Hematopoietic multipotent progenitor cell (in vitro differentiated cells): ENCODE data around the gene KCTD16. TPM values are rescaled to one million over a fixed set of nuclear protein-coding genes. Genes with fewer than 3 reads are reported as not detected.
A peak's percentile ranks its signal among the peaks of the same experiment; 100 is the strongest.

Experiments
- DNase-seq, 3 donors: peaks; one replicate each; pipeline ENCODE4 v3.0.0-alpha.2; 2011 to 2015; ENCODE audit warnings: low read depth in 2 of 3, low spot score in 2 of 3
- total RNA-seq: library from RNA; depleted of rRNA; stranded (reverse); fragments of >200 nt; gene quantifications from one replicate; pipeline ENCODE4 v1.2.3, GENCODE V29; 2012

Gene KCTD16
- total RNA-seq, 1 donor = under 0.01 TPM

DNA sequence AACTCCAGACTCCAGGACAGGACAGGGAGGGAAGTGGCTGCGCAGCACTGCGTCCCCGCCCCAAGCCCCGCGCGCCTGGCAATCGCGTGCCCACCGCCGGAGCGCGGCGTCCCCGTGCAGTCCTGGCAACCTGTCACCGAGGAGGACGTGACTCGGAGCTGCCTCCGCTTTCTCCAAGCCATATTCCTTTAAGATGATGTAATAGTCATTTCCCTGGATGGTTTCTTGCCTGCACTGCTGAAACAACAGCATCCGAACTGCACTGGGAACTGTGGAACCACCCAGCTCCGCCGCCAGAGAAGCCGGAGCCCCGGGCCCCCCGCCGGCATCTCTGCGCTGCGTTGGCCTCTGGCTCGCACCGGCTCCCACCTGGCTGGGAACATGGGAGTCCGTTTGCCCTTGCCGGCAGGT is 34.5 kb downstream of the KCTD16 start:
- DNase-seq = no peak

DNA sequence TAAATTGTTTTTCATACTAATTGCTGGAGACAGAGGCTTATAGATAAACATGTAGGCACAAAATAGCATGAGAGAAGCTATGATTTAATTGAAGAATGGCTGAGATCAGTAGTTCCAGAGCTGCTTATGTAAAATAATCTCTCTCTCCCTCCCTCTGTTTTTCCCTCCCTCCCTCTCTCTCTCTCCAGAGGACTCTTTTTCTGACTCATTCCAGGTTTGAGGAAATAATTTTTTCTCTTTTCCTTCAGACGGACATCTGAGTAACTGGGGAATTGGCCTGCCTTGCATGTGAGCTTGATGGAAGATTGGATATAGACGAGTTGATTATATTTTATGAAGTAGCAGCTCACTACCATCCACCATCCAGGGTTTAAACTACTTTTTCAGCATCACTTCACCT is 35.5 kb downstream of the KCTD16 start:
- no peak for DNase-seq

DNA sequence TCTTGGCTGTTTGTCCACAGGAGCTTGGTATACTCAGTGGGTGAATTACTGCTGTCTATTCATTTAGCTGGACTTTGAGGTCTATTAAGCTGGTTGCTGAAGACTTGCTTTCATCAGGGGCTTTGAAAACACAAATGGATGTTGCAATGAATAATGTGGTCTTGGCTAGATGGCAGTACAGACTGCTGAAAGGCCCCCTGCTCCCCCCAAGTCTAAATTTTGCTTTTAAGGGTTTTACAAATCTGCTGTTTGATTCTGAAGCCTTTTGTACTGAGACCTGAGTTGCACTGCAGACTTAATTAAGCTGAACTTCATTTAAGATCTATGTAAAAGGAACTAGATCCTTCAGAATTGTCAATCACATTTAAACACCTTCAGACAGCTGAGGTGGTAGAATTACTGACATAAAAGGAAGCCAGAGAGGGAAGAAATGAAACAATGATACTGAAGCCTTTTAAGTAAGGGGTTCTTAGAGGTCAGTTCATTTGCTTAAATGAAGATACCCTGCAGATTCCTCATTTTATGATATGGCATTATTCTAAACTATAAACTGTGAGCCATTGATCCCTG is 37.3 kb downstream of the KCTD16 start:
- no peak for DNase-seq

DNA sequence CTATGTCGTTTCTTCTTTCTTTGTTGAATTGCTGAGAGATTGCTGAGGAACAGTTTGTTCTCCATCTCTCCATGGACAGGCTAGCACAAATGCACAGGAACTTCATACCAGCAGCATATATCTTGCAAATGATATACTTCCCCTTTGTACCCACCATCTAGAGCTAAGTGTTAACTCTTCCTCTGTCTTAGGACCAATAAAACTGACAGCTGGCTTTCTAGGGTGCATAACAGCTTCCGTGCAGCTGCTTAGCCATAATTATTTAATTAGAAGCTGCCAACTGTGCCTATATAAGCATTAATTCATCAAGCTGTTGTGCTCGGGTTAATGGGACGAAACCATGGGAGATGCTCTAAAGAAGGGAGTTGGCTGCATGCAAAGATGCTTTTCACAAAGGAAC is 38.7 kb downstream of the KCTD16 start:
- DNase-seq = no peak

DNA sequence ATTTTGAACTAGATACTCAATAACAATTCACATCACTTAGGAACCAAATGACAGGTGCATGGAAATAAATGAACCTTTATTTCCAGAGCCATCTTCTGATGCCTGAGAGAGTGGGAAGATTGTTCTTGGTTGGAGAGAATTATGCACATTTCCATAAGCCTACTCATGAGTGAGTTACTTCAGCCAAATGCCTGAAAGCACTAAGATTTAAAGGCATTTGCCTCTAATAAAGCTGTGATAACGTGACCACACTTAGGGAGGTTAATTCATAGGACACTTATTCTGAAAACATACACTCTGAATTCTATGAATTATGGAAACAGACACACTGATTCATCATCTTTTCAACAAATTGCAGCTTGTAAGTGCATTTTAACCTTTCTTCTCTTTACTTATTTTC is 40.0 kb downstream of the KCTD16 start:
- no peak for DNase-seq

DNA sequence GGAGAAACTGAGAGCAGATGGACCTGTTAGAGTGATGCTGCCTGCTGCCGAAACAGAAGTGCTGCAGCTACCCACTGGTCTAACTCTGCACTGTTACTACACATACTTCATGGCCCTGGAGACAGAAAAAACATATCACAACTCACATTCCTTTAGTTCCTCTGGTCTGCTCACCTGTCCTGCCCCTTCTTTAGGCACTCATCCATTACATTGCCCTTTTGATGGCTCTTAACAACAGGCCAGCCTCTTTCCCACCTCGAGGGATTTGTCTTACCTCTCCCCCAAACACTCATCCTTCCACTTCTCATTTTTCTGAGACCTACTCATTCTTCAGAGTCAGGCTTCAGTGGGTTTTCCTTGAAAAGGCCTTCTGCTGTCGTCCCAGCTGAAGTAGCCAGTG is 49.2 kb downstream of the KCTD16 start:
- DNase-seq = no peak

DNA sequence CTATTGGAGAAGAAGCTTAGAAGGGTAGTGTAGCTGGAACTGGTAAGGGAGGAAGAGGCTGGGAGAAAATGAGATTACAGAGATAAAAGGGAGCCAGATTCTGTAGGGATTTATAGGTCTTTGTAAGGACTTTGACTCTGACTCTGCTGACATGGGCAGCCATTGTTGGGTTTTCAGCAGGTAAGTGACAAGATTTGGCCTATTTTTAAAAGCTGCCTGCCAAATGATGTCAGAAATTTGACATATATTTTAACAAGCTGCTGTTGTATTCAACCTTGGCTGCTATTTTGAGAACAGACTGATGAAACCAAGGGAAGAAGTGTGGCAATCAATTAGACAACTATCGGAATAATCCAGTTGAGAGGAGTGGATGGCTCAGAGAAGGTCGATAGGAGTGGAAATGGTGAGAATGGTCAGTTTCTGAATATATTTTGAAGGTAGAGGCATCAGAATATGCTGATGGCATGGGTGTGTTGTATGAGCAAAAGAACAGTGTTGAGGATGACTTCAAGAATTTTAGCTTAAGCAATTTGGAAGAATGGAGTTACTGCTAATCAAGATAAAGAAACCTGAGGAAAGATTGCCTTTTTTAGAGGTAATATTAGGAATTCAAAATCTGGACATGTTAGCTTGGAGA is 56.8 kb downstream of the KCTD16 start:
- no peak for DNase-seq

DNA sequence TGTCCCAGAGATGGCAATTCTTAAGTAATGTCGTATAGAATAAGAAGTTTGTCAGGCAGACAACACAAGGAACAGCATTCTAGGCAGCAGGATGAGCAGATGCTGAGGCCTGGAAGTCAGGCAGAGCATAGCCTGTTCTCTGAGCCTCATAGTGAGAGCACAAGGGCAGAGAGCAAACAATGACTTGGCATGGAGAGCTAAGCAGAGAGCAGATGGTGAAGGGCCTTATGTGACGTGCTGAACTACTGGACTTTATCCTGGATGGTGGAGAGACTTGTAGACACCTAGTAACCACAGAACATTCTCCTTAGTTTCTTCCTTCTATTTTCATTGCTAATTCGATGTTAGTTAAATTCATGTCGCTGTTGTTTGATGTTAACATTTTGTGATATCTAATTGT is 60.1 kb downstream of the KCTD16 start:
- no peak for DNase-seq

DNA sequence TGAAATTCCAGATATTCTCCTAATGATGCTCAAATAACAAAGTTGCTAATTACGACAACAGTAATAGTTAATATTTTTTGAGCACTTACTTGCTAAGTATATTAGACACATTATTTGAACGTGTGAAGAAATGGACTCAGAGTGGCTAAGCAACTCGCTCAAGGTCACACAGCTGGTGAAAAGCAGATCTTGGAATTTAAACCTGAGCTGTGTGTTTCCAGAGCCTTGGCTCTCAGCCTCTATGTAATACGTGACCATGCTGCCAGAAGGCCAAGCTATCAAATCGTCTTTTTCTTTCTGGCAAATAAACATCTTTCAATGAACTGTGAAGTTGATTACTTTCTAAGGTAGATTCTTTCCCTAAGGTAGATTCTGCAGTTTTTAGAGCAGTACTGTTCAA is 61.6 kb downstream of the KCTD16 start:
- no peak for DNase-seq

DNA sequence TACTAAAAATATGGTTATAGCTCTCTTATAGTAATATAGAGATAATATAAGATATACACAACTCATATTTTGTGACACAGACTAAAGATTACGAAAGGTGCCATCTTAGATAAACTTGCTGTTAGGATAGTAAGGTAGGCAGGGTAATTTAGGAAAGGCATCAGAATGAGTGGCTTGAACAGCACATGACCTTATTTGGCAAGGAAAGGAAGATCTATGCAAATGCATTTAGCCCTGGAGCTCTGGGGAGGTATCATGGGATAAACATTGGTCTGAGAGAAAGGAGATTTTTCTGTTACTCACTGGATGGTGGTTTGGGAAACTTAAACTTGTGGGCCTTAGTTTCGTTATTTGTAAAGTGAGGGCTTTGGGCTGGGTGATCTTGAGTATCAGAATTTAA is 65.8 kb downstream of the KCTD16 start:
- no peak for DNase-seq

DNA sequence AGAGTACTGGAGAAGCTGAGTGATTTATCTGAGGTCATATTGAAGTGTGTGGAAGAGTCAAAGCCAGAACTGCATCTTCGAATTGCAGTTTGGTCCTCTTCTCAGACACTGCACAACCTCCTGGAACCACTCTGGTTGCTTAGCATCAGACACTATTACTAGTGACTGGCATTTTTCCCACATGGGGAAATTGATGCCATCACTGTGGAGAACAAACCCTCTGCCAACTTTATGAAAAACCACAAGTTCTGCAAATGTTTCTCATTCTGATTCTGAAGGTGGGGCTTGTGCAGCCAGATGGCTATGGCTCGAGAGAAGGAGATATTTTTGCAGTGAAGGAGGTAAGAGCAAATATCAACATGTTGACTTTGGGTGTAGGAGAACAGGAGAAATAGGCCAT is 67.2 kb downstream of the KCTD16 start:
- DNase-seq = peak in 2 of 3 donors; percentile 16 to 74

DNA sequence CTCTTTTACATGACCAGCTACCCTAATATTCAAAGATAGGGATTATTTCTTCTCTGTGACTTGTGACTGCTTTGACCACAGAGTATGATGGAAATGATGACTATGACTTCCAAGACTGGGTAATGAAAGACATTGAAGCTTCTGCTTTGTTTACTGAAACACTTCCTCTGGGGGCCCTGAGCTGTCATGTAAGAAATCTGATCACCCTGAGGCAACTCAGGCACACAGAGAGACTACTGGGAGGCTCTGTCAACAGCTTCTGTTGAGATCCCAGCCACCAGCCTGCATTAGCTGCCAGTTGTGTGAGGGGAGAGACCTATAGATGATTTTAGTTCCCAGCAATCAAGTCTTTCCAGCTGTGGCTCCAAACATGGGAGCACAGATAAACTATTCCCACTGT is 76.5 kb downstream of the KCTD16 start:
- no peak for DNase-seq

DNA sequence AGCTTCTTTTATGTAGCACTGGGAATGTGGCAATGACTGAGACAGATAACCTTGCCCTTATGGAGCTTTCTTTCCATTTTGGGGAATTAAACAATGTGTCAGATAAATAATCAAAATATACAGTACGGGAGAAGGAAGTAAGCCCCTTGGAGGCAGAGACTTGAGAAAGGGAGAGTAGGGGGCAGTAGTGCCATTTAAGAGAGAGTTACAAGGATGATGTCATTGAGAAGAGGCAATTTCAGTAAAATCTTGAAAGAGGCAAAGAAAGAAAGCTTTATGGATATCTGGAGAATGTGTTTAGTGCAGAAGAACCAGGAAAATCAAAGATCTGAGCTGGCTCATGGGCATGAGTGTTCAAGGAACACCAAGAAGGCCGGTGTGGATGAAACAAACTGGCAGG is 77.3 kb downstream of the KCTD16 start:
- DNase-seq = no peak

DNA sequence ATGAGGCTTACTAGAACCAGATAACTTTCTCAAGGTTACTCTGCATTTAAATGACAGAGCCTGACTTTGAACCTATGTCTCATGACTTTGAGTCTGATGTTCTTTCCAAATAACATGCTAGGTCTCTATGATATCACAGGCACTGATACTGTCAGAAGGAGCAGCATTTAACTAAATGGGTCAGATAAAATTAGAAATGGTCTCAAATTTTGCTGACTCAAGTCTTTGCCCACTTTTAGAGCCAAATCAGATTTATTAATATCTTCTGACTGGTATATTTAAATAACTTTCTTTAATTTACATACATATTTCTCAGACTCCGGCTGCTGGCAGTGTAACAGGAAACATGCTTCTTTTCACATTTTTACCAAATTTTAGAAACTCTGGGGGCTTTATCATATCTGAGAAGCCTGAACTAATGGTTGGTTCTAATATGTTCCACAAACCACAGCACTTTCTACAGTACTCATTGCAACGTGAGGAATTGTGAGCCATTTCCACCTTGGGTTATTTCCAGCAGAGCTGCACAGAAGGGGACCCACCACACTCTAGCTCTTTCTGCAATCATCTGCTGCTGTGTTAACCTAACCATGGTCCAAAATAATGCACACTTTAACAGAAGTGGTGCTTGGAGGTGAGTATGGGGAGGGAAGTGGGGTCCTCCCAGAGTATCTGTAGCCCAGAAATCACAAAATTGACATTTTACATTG is 79.2 kb downstream of the KCTD16 start:
- DNase-seq = no peak

DNA sequence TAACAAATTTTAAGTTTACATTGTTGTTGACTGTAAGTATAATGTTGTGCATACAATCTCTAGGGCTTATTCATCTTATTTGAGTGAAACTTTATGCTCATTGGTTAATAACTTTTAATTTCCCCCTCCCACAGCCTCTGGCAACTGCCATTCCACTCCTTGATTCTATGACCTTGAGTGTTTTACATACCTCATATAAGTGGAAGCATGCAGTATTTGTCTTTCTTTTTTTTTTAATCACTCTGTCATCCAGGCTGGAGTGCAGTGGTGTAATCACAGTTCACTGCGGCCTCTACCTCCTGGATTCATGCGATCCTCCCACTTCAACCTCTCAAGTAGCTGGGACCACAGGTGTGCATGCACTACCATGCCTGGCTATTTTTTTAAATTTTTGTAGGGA is 83.9 kb downstream of the KCTD16 start:
- no peak for DNase-seq

DNA sequence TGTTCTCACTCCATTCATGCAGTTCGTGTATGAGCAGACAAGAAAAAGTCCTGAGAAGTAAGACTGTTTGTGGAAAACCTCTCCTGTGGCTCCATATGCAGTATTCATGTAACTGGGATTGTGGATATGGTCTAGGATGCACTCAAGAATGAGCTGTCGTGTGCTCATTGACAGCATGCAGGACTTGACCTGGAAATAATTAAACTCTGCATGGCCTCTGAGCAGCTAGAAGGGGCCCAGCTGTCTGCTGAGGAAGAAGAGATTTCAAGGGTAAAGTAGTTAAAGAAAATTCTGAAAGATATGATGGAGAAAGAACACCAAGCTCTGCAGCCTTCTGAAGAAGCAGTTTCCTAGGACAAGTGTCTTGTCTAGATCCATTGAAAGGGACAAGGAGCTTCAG is 89.4 kb downstream of the KCTD16 start:
- DNase-seq = no peak

DNA sequence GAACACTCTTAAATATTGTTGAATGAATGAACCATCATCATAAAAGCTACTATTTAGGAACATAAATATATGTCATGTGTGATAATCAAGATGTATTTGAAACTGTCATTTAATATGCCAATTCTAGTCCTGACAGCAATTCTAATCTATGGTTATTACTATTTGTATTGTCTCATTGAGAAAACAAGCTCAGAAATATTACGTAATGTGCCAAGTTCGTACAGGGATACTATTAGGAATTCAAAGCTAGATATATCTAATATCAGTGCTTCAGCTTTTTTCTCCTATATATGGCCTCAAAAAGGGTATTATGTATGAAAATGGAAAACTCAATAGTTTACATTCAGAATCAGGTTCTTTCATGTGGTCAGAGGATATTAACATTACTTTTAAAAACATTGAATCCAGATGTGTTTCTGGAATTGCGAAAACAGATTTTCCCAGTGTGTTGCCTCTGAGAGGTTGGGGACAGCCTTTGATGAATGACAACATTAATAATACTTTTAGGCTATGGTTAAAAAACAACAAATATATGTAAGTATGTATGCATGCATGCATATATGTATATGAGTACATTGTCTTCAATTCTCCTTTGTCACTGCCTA is 95.1 kb downstream of the KCTD16 start:
- no peak for DNase-seq

DNA sequence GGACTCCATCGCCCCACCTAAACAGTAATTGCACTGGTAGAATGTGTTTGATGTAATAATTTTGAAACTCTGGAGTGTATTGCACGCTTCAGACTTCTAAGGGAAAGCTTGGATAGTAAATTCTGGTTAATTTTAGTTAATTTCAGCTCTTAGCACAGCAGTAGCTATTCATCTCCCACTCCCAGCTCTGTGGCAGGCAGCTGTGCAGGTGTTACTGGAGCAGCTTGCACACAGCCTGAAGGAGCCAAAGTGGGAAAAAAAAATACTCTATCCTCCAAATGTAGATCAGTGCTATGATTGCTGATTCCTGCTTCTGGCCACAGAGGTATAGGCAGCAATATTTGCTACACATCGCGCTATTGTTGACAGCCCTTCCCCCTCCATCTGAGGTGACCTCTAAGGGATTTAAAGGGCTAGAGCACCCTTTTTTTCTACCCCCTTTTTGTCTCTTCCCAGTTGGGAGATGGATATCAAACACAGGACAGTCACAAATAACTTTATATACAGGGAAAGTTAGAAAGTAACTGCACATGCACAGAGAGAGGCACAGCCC is 97.4 kb downstream of the KCTD16 start:
- no peak for DNase-seq

DNA sequence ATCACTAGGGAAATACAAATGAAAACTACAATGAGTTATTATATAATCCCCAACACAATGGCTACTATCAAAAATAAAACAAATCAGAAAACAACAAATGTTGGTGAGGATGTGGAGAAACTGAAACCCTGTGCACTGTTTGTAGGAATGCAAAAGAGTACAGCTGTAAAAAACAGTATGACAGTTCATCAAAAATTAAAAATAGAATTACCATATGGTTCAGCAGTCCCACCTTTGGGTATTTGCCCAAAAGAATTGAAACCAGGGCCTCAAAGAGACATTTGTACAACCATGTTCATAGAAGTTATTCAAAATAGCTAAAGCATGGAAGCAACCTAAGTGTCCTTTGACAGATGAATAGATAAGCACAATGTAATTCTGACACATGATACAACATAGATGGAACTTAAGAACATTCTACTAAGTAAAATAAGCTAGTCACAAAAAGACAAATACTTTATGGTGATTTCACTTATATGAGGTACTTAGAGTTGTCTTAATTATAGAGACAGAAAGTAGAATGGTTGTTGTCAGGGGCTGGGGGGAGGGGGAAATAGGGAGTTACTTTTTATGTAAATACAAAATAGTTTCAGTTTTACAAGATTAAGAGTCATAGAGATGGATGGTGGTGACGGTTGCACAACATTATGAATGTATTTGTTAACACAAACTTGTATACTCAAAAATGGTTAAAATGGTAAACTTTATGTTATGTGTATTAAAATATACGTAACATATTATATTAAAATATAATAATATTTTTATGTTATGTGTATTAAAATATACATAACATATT is 102.8 kb downstream of the KCTD16 start:
- no peak for DNase-seq

DNA sequence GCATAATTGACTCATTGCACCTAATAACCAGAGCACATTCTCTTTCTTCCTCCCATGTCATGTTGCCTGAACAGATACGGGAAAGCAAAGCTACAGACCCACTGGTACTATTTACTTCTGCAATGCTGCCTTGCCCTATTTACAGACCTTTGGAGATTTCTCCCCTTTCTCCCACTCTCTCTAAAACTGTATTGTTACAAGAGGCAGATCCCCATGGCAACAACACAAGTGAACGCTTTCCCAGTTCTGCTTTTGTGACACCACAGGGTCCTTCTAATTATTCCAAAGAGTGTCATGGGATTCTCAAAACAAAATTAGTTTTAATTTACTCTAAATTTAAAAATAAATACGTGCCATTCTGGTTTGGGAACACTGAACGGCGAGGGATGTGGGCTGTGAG is 104.7 kb downstream of the KCTD16 start:
- no peak for DNase-seq
